ENCODE measurements around the gene LIPA. TPM values are rescaled to one million over a fixed set of nuclear protein-coding genes. Genes with fewer than 3 reads are reported as not detected.

Gene LIPA
- total RNA-seq, 1 experiment from 2014 or later, result 47.3 TPM

- Mint-ChIP-seq H3K4me3 (no peak overlapping the region), H3K27ac (no peak overlapping the region), H3K9me3 (no peaks in the 10 kb centered on the region), H3K4me1 (peaks cover 20% of the 10 kb centered on the region), H3K36me3 (no peaks in the 10 kb centered on the region), H3K27me3 (ENCODE audit: low read depth) (peaks cover 4% of the 10 kb centered on the region; the same call in 1 of the 2 replicates)
- DNase-seq (ENCODE audit: low spot score) (no peak), ATAC-seq (no peak)
- TF ChIP-seq TEAD4 (CRISPR knock-in tag; IDR thresholded peaks at IDR 0.05) (no peak), IRF1 (CRISPR knock-in tag; IDR thresholded peaks at IDR 0.05) (no peak), E2F1 (CRISPR knock-in tag; IDR thresholded peaks at IDR 0.05) (no peak), ZNF425 (CRISPR knock-in tag; conservative IDR thresholded peaks at IDR 0.05) (no peak), PREB (CRISPR knock-in tag; IDR thresholded peaks at IDR 0.05; ENCODE audit: borderline replicate concordance) (no peak), NR1H2 (CRISPR knock-in tag; IDR thresholded peaks at IDR 0.05) (no peak), MAX (CRISPR knock-in tag; IDR thresholded peaks at IDR 0.05) (no peak), E2F5 (CRISPR knock-in tag; IDR thresholded peaks at IDR 0.05) (no peak), ZSCAN18 (CRISPR knock-in tag; IDR thresholded peaks at IDR 0.05) (no peak), USF1 (CRISPR knock-in tag; IDR thresholded peaks at IDR 0.05) (no peak), HMGXB4 (CRISPR knock-in tag; IDR thresholded peaks at IDR 0.05) (no peak), ATF3 (CRISPR knock-in tag; conservative IDR thresholded peaks at IDR 0.05) (no peak)
- ChIA-PET POLR2A (no interaction called here), CTCF (interaction anchor here (2.0 kb wide), 1 partner anchor 277 kb away, joined by 7 read pairs; no protein-coding TSS in a partner anchor)
Measured at GRCh38 chr10:89209718-89210117, 41.9 kb downstream of the LIPA start.
